GM19035 (cell line): ENCODE results near the gene DYNC1H1.
A peak's percentile ranks its signal among the peaks of the same experiment; 100 is the strongest.

ENCODE experiments used
- ATAC-seq: cut with Tn5 transposase; IDR thresholded peaks from one replicate; pipeline ENCODE4 v1.9.1; 2021; ENCODE audit not compliant: unreplicated experiment

DYNC1H1 gene

DNA sequence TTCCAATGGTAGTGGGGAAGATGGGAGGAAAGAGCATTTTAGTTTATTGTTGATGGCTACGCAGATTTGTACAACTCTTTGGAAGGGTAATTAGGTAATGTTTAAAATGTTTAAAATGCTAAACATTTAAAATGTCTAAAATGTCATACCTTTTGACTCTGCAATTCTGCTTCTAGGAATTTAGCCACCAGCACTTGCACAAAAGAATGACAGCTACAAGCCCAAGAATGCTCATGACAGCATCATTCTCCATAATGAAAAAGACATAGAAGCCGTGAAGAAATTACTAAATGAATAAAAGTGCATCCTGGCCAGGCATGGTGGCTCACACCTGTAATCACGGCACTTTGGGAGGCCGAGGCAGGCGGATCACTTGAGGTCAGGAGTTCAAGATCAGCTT lies 19.9 kb upstream of the DYNC1H1 start:
- ATAC-seq = no peak

- no peak for ATAC-seq
Observed at GRCh38 chr14:101945171-101945570, 19.2 kb upstream of the DYNC1H1 start.

DNA sequence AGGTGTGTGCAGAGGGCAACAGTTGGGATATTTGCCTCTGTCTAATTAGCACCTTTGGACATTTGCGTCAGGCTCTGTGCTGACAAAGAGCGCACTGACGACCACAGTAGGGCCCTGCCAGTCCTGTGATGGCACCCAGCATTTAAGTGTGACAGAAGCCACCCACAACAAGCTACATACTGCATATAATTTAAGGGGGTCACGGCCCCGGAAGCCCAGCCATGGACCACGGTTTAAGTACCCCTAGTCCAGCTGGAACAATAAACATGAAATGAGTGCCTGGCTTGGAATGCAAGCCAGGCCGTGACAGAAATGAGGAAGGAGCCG lies 16.8 kb upstream of the DYNC1H1 start:
- peak; percentile 7 for ATAC-seq

DNA sequence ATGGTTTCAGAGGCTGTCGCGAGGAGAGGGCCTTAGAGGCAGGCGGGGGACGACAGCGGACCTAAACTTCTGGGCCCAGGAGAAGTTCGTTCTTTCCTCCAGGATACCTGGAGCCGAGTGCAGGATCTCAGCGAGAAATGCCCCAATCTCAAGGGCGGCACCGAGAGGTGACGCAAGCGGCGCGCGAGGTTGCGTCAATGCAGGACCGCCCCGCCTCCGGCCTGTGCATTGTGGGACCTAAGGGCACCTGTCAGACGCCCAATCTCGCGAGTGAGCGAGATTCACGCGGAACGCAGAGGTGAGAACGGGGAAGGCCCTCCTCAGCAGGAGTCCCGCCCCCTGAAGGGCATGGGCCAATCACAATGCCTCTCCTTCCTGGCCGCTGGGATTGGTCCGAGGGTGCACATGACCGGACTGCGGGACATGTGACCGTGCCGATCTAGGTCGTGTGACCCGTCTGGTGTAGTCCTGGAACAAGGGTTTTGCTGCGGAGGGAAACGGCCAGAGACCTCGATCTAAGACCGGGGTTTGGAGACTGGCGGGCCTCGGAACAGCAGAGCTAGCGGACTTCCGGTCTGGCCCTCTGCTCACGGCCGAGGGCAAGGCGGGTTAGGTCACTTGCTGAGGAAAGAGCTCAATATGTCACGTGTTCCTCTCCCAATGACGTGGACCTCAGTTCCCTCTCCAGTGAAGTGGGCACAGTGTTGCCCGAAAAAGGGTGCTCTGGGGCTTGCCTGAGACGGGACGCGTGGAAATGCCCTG lies 16.3 kb upstream of the DYNC1H1 start:
- peak; percentile 95 for ATAC-seq

GRCh38 chr14:101948666-101949216 lies 15.6 kb upstream of the DYNC1H1 start:
- ATAC-seq = peak; percentile 3

- no peak for ATAC-seq
Observed at GRCh38 chr14:101950100-101950499, 14.3 kb upstream of the DYNC1H1 start.

GRCh38 chr14:101950516-101951215 lies 13.7 kb upstream of the DYNC1H1 start:
- no peak for ATAC-seq

GRCh38 chr14:101953151-101953550 lies 11.2 kb upstream of the DYNC1H1 start:
- no peak for ATAC-seq

DNA sequence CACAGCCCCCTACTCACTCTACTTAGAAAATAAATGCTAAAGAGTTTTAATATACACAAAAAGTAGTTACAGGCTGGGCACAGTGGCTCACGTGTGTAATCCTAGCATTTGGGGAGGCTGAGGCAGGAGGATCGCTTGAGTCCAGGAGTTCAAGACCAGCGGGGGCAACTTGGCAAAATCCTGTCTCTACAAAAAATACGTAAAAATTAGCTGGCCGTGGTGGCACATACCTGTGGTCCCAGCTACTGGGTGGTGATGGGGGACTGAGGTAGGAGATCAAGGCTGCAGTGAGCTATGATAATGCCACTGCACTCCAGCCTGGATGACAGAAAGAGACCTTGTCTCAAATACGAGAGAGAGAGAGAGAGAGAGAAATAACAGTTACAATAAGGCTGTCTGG lies 9.9 kb upstream of the DYNC1H1 start:
- ATAC-seq = no peak

GRCh38 chr14:101955695-101956161 lies 8.6 kb upstream of the DYNC1H1 start:
- ATAC-seq = no peak

DNA sequence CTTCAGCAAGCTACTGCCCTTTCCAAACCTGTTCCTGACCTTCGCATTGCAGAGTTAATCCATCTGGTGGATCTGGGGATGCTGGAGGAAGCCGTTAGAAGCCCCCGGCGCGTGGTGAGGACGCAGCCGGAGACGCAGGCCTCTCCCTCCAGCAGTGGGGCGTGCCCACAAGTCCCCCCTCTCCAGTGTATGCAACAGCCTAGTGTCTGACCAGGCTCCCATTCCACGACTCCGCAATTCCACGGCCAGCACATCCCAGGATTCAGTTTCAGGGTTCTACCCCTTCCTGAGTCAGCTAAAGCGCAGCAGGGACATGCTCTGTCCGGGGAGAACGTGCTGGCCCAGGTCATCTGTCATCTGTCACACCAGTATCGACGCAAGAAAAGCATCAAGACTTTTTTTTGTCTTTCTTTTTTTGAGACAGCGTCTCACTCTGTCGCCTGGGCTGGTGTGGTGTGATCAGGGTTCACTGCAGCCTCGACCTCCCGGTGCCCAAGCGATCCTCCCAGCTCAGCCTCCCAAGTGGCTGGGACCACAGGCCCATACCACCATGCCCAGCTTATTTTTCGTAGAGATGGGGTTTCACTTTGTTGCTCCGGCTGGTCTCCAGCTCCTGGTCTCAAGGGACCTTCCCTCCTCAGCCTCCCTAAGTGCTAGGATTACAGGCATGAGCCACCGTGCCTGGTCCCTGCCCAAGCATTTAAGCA lies 8.0 kb upstream of the DYNC1H1 start:
- ATAC-seq = no peak

DNA sequence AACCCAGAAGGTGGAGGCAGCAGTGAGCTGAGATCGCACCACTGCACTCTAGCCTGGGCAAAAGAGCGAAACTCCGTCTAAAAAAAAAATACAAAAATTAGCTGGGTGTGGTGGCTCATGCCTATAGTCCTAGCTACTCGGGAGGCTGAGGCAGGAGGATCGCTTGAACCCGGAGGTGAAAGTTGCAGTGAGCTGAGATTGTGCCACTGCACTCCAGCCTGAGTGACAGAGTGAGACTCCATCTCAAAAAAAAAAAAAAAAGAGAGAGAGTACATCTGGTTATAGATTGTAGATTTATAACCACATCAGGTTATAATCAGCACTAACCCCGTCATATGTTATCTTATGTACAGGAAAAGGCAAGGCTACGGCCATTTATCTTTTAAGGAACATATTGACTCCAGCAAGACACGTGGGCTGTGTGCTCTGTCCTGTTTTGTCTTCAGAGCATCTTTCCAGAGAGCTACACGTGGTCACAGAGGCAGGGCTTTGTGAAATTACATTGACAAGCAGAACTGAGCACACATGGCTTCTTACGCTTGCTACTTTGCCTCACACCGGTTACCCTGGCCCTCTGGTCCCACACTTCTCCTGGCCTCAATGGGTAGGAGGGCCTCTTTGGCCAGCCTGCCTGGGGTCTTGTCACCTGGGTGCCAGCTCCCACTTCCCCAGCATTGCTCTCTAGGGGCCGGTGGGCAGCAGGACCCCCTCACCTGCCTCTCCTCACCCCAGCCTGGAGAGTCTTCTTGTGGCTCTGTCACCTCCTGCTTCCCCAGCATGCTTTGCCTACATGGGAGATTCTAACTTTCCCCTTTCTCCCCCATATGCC lies 6.8 kb upstream of the DYNC1H1 start:
- ATAC-seq = no peak

- ATAC-seq = no peak
Observed at GRCh38 chr14:101958418-101959180, 5.8 kb upstream of the DYNC1H1 start.

- ATAC-seq = no peak
Observed at GRCh38 chr14:101959277-101959676, 5.1 kb upstream of the DYNC1H1 start.

- ATAC-seq = no peak
Observed at GRCh38 chr14:101960225-101960624, 4.1 kb upstream of the DYNC1H1 start.

GRCh38 chr14:101961011-101961721 lies 3.2 kb upstream of the DYNC1H1 start:
- ATAC-seq = no peak

- ATAC-seq = no peak
Observed at GRCh38 chr14:101961746-101962502, 2.4 kb upstream of the DYNC1H1 start.

GRCh38 chr14:101962503-101962874 lies 1.9 kb upstream of the DYNC1H1 start:
- ATAC-seq = no peak

- ATAC-seq = no peak
Observed at GRCh38 chr14:101963052-101963451, 1.3 kb upstream of the DYNC1H1 start.
